GM21723 (cell line): ENCODE data around the gene SEMA3D.

Experiments used
- ATAC-seq: cut with Tn5 transposase; IDR thresholded peaks from one replicate; pipeline ENCODE4 v1.9.1; 2021; ENCODE audit warnings: mild to moderate bottlenecking, moderate library complexity; ENCODE audit not compliant: unreplicated experiment

Gene SEMA3D

DNA sequence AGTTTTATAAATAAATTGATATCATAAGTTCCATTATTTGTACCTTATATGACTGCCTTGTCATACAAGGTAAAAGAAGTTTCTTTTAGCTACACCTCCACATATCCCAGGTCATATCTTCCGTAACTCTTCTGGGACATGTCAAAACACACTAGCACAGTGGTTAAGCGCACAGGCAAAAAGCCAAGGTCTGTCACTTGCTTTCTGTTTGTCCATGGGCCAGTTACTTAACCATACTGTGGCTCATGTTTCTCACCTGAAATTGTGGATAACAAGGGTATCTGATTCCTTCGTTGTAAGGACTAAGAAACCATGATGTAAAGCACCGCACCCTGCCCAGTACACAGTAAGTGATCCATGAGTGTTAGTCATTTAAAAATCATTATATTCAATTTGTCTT, 56.2 kb downstream of the SEMA3D start:
- no peak for ATAC-seq

DNA sequence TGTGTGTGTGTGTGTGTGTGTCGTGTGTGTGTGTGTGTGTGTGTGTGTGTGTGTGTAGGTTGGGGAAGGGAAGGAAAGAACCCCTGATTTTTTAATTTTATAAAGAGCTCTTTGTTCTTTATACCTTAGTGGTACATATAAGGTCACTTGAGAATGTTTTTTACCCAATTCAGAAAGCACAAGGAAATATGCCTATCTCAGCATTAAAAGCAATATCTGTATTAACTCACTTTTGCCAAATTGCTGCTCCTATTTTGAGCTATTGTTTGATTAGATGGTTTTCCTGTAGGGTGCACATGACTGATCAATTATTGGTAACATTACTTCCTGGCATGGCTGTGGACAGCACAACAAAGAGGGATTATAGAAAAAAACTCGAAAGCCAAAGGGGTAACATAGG, 60.5 kb downstream of the SEMA3D start:
- no peak for ATAC-seq

DNA sequence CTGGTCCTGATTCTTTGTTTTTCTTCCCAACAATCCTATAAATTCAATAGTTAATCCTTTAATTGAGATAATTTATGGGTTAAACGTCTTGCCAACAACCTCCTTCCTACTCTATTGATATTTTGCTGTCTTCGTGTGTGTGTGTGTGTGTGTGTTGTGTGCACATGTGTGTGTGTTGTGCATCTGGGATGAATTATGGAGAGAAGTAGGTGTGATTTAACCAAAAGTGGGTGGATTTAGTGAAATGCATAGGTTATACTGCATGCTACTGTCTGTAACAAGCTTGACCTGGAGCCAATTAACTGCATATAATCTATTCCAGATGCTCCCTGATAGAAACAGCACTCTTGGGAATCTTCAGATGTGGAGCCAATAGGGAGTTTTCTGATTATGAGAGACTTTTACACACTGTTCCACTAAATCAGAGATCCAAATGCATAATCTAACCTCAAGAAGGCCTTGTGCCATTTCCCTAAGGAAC, 61.2 kb downstream of the SEMA3D start:
- ATAC-seq = no peak

DNA sequence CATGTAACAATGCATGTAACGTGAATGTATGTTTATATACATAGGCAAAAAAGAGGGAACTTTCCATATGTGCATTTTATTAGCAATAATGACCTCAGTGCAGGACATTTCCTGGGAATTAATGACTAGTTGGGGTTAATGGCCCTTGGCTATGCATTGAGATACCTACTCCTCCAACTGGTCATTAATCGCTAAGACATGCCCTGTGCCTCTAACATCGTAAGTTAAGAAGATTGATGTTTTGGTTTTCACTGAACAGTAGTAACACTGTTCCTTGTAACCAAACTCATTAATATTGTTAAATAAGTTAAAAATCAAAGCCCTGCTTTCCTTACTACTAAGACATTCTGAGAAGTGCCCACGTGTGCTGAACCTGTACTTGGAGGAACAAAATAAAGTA, 61.7 kb downstream of the SEMA3D start:
- ATAC-seq = no peak

DNA sequence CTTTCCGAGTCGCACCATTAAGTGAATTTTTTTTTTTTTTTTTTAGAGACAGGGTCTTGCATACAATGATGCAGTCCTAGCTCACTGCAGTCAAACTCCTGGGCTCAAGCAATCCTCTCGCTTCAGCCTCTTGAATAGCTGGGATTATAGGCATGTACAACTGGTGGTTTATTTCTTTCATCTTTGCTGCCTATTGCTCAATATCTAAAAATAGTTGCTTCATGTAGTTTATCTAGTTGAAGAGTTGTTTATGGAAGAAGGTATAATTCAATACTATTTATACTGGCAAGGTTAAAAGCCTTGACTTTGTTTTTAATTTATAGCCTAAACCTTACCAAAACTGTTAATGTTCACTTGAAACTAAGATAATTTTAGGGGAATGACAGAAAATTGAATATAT, 66.9 kb downstream of the SEMA3D start:
- no peak for ATAC-seq

DNA sequence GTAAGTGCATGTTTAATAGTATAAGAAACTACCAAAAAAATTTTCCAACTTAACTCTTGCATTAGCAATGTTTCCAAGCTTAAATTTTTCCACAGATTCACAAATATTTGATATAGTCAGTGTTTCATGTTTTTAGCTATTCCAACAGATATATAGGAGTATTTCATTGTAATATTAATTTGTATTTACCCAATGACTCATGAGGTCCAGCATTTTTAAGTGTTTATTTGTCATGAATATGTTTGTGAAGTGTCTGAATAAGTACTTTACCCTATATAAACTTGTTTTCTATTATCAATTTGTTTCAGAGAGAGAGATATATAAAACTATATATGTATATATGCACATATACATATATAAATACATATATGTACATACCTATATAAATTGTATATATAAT, 71.0 kb downstream of the SEMA3D start:
- no peak for ATAC-seq

DNA sequence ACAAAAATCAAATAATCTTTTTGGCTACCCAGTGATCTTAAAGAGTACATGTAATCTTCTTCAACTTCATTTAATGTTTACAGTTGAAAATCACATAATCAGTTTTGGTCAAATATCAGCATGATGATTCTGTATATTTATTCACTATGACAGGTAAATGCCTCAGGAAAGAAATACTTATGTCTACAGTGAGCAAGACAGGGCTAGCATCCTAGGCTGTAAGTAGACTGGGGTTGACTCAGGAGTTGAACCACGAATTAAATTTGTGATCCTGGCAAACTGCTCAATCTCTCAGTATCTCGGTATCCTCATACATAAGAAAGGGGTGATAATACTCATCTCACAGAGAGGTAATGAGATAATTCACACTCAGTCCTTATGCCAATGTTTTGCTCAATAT, 71.8 kb downstream of the SEMA3D start:
- ATAC-seq = no peak

DNA sequence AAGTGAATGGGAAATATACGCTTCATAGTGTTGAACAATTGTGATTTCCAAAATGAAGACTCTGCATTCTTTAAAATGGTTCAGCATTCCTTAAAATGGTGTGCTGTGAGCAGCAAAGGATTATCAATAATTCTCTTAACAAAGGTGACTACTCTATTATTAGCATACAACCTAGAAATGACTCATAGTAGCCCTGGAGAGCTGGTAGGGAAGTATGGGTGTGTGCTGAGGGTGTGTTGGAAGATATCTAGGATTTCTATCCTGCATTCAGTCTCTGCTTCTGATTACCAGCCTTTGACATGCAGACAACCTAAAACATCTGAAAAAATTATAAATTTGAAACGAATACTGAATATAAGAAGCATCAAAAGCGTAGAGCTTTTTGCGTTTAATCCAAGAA, 72.5 kb downstream of the SEMA3D start:
- ATAC-seq = no peak

DNA sequence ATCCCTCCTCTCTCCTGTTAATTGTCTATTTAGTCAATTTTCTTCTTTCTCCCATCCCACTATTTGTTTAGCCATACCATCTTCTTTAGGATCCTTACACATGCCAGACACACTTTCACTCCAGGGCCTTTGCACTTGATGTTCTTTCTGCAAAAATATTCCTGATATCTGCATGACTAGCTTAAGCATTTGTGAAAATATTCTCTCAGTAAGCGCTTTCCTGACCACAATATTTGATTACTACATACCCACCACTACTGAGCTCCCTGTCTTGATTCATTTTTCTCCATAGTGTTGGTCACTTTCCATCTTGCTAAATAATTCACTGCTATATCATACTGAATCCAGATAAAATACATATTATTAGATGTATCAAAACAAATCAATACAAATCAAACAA, 75.1 kb downstream of the SEMA3D start:
- ATAC-seq = no peak

DNA sequence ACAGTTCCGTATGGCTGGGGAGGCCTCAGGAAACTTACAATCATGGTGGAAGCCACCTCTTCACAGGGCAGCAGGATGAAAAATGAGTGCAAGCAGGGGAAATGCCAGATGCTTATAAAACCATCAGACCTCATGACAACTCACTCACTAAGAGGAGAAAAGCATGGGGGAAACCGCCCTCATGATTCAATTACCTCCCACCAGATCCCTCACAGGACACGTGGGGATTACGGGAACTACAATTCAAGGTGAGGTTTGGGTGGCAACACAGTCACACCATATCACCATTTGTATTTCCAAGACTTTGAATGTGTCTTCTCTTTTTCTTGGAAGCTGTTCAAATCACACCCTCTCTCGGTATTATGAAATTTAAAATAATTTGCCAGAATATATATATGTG, 80.1 kb downstream of the SEMA3D start:
- no peak for ATAC-seq

DNA sequence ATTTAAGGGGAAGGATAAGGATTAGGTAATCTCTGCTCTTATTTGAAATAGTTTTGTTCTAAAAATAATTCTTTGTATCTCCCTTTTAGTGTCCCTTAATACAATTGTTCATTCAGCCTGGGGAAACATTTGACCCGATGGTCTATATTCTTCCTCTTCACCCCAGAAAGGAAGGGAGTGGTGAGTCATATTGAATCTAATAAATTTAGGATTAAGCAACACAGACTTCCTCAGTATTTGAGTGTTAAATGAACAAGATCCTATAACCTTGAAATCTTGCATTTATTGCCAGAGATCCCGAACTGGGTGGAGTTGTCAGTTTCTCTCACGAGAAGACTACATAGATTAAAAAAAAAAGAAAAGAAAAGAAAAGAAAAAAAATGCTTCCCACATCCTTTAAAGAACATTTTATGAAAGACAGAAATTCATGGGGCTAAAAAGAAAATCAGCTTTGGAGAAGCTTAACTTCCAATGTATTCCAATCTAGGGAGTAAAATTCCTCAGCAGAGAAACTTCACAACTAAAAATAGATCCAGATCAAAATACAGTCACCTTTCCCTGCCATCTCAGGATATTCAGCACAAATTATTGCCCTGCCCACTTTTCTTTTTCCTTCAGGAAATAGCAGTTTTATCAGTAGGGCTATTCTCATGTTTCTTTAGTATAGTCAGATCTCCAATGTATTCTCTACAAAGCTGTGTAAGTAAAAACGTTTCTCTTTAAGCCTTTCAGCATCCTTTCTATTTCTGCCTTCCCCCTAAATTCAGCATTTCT, 82.2 kb downstream of the SEMA3D start:
- no peak for ATAC-seq

DNA sequence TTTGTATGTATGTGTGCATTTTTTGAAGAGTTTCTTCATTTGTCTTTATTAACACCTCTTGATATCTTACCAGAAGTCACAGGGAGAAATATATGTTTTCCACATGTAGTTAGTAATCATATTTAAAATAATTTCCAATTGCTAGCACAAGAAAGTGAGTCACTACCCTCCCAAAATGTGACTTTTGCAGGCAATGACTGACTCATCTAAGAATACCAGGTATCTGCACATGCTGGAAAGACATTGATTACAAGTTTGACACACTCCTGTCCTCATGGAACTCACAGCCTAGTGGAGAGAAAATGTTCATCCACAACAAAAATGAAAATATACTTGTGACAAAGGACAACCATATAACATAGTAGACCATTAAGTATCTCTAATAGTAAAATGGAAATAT, 82.9 kb downstream of the SEMA3D start:
- no peak for ATAC-seq

DNA sequence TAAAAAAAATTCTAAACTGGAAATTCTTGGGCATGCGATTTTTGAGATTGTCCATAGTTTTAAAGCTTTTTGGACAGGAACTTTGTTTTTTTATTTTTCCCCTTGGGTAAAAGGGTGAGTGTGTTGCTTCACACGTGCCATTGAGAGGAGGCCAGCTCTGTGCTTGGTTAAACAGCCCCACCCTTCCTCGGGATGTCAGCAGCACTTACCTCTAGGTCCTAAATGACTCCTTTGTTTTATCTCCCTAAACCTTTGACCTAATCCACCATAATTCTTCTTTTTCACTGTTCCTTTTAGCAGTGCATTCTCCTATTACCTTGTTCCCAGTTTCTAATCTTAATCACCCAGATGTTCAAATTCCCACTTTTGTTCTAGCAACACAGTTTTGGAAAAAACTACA, 83.5 kb downstream of the SEMA3D start:
- ATAC-seq = no peak

DNA sequence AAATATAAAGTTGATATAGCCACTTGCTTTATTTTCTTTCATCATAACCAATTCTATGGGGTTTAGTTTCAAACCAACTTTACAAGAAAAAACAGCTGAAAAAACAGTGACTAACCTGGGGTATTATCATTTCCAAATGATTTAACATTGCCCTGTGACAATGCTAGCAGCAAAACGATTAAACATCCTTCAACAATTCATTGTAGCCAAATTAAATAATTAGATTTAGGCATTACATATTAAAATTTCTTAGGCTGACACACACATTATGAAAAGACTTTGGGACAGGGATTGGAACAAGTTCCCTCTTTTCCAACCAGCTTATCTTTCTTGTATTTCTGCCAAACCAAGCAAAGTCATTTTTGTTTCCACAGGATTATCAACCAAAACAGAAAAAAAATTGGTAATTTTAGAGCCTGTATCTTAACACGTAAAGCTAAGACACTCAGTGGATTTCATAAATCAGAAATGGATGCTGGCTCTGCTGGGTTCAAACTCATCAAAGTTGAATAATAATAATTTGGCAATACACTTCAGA, 84.0 kb downstream of the SEMA3D start:
- ATAC-seq = no peak

DNA sequence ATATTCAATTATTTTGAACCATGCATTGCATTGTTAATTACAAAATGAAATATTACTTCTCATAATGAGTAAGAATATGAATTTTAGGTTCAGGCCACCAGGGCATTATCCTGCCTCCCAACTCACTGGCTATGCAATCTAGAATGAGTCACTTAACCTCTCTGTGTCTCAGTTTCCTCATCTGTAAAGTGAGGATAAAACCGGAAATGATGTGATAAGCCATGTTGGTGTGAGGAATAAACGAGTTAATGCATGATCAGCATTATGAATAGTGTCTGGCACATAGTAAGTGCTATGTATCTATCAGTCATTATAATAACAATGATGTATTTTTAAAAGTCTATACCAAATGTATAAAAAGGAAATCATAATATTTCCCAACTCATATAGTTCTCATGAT, 85.5 kb downstream of the SEMA3D start:
- no peak for ATAC-seq

DNA sequence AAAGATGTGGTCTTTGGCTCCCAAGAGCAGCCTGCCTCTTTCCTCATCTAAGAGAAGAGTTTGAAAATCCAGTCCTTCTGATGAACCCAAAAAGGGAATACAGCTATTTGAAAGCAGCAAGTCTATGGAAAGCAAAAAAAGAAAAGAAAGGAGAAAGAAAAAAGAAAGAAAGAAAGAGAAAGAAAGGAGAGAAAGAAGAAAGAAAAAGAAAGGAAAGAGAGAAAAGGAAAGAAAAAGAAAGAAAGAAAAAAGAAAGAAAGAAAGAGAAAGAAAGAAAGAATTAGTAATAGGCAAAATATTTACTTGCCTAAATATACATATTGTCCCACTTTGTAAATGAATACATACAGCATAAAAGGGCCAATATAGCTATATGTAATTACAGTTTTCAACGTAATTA, 89.0 kb downstream of the SEMA3D start:
- ATAC-seq = no peak

DNA sequence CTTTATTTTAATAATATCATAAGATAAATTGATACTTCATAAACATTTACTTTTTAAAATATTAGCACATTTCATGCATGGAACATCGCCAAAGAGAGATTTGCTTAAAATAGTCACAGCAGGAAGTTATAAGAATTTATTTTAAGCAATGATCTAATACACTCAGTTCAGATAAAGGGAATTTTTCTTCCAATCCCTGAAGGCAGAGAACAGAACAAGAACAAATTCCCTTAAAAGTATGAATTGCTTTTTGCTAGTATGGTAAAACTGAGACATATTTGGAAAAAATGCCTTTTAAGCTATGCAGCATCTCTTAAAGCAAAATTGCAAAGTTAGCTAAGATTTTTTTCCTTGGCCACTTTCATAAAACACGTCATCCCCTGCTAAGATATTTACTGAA, 91.0 kb downstream of the SEMA3D start:
- no peak for ATAC-seq

DNA sequence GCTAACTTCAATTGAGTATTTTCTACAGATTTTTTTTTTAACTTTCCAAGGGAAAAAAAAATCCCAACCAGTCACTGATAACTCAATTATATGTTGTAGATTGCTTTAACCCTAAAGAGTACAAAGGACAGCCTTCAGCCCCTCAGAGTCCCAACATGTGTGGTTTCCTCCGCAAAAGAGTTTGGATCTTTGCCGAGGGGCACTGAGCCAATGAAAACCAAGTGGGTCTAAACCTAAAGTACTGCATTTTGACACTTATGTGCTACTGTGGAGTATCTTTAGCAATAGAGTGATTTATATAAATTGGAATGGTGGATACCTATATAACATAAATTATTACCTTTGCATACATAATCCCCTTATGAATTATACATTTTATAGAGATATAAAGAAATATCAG, 91.5 kb downstream of the SEMA3D start:
- no peak for ATAC-seq

DNA sequence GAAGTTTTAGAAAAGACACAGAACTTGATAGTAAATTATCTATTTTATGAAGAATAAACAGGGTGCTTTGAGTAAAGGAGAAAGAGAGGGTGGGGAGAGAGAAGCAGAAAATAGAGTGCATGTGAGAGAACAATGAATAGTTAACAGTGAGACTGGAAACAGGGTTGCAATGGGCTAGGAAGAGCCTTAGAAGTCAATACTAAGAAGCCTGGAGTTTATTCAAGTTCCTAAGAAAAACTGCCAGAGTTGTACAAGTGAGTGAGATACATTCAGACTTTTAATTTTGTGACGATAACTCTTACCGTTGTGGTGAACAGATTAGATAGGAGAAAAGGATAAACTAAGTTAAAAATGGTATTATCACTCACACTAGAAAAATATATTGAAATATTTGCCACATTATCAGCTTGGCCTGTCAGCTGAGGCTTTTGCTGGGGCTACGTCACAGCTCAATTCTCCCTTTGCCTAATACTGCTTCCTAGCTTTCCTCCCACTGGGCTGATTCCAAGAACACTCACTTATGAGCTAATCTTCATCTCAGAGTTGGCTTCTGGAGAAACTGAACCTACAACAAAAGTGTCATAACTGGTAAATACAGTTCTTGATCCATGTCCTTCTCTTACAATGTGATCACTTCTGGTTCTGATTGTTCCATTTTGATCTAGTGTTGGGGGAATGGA, 92.7 kb downstream of the SEMA3D start:
- no peak for ATAC-seq

DNA sequence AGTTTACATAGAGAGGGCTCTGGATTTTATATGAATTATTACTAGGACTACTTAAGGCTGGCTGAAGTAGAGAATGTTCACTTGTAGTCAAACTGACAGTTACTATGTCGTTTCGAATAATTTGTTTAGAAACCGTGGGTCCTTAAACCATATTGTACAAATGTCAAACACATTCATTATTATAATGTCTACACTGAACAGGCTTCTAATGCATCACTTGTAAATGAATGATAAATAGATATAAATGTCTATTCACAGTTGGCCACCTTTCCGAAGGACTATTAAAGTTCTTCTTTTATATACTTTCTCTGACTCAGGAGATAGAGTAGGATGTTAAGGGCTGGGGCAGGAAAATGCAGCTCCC, 95.3 kb downstream of the SEMA3D start:
- ATAC-seq = no peak

DNA sequence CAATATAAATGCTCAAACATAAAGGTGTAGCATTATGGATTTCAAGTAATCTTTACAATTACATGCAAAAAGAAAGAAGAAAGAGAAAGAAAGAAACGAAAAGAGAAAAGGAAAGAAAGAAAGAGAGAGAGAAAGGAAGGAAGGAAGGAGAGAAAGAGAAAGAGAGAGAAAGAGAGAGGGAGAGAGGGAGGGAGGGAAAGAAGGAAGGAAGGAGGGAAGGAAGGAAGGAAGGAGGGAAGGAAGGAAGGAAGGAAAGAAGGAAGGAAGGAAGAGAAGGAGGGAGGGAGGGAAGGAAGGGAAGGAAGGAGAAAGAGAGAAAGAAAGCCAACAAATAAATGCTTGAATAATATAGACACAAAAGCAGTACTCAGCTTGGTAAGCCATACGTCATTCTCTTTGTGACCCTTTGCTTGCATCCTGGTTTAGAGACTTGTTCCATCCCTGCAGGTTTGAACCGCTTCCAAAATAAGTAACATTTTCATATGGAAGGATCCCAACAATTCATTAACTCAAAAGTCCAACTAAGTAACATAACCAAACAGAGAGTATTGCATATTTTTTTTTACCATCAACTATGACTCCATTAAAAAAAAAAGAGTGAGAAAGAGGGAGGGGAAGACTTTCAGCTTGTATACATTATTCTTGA, 95.8 kb downstream of the SEMA3D start:
- no peak for ATAC-seq

DNA sequence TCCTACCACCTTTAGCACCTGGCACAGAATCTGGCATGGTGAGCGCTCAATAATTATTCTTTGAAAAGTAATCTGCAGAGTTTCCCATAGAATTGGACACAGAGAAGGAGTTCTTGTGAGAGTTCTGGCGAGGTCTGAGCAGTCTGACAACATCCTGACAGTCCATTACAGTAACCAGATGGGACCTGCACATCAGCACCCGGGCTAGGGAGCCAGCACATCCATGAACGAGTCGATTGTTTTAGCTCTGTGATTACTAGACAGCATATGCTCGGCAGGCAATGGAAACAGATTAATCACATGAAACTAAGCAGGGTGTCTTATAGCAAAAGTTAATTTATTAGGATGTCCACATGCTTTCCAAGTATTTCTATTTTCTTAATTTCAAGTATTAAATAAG, 96.7 kb downstream of the SEMA3D start:
- no peak for ATAC-seq
